ENCODE results near the gene TCHHL1. TPM values are rescaled to one million over a fixed set of nuclear protein-coding genes. Genes with fewer than 3 reads are reported as not detected.
A peak's percentile ranks its signal among the peaks of the same experiment; 100 is the strongest.

Gene TCHHL1
- total and polyA plus RNA-seq, 10 of the 15 experiments (the other 5 are each of a cell fraction or from before 2014, with no cell fraction given), result not detected

DNA sequence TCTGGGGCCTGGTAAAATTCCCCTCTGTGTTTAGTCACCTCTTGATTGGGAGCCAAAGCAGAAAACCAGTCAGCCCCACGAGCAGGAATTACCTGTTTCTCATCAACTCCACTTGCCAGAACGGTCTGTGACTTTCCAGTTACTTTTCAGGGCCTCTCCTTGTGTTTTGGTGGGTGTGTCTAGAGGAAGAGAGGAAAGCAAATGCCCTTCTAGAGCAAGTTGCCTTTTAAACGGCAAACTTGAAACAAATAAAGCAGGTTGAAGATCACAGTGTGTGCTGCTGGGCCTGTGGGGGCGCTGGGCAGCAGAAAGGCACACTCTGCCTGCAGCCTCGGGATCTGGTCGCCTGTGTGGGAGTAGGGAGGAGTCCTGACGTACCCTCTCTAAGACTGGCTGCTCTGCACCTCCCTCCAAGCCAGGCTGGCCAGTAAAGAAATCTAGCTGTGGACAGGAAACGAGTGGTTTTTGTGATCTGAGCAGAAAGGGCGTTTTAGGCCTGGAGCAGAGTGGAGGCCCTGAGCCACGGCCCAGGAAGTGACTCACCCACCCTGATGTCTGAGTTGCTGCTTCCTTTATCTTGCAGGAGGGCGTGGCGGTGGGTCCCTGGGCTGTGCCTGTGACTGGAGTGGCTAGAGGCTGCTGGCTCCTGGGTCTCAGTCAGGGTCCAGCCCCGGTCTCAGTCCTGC, 41.0 kb downstream of the TCHHL1 start:
- ChIA-PET POLR2A (no interaction called here), RAD21 (ENCODE audit: unreplicated experiment) (interaction anchor here (1.6 kb wide), 1 partner anchor 411 kb away, joined by 7 read pairs; no protein-coding TSS in a partner anchor), CTCF (interaction anchor here (0.7 to 10.5 kb wide), 5 partner anchors 12 to 411 kb away, joined by 3 to 106 read pairs (median 40); partner anchors contain the start of gene S100A11), SMC1A (ENCODE audit: uncharacterized antibody, unreplicated experiment) (interaction anchor here (0.9 to 3.4 kb wide), 3 partner anchors 118 to 411 kb away, joined by 3 to 13 read pairs (median 3); no protein-coding TSS in a partner anchor)
- peak overlapping the region; percentile 36 for H3K9ac ChIP-seq (ENCODE audit: control insufficient read depth, insufficient read depth, low read length)
- peak overlapping the region; percentile 80 for H3K27ac ChIP-seq (ENCODE audit: control insufficient read depth, insufficient read depth)
- FAIRE-seq (peak; percentile 100), DNase-seq (ENCODE audit: low read depth, low spot score) (peak; percentile 96), ATAC-seq (peak; percentile 97)
- H2AFZ ChIP-seq (ENCODE audit: control insufficient read depth, low read depth, low read length), result peak overlapping the region; percentile 80
- H3K9me3 ChIP-seq (replicated peaks; ENCODE audit: control insufficient read depth, insufficient read depth, low read length), result no peaks in the 10 kb centered on the region; the same call in 2 of the 3 replicates
- H3K4me3 ChIP-seq, result peak overlapping the region; percentile 20; the same call in 1 of the 2 replicates
- in situ Hi-C loops (cut with MboI) (no loop called here), intact Hi-C loops (cut with micrococcal nuclease; ENCODE audit: unreplicated experiment) (no loop called here)
- peak overlapping the region; percentile 61 for H3K4me2 ChIP-seq (ENCODE audit: control insufficient read depth, insufficient read depth)
- H4K20me1 ChIP-seq (ENCODE audit: control insufficient read depth, insufficient read depth), result no peaks in the 10 kb centered on the region
- peaks cover 15% of the 10 kb centered on the region for H3K4me1 ChIP-seq (ENCODE audit: control insufficient read depth, insufficient read depth, low read length)
- 4% methylated on average over 13 of the region's 13 CpGs for WGBS (ENCODE audit: insufficient coverage, insufficient replicate concordance, low lambda C conversion rate, missing lambda C conversion rate)
- BruUV-seq (replicated peaks), result no TSS peak
- H3K27me3 ChIP-seq (replicated peaks in 1 of 2; ENCODE audit: control insufficient read depth in 2 of 2, insufficient read depth in 2 of 2, low read length in 1 of 2), result 0 out of 4 replicates have a peak, but pooled peaks cover 0 to 3% of the 10 kb centered on the region in 2 experiments
- H3K36me3 ChIP-seq (ENCODE audit: control insufficient read depth in 2 of 2, insufficient read depth in 2 of 2, low read length in 1 of 2), result no peaks in the 10 kb centered on the region
- no peaks in the 10 kb centered on the region for H3K79me2 ChIP-seq (ENCODE audit: control insufficient read depth, insufficient read depth, low read length)
- TF ChIP-seq IKZF2 (IDR thresholded peaks at IDR 0.05) (peak in 1 of 2 experiments; percentile 36; a peak in 3 of 4 replicates), NR2C2 (IDR thresholded peaks at IDR 0.05; ENCODE audit: borderline replicate concordance, control insufficient read depth, insufficient read length, low read depth) (no peak), RELB (IDR thresholded peaks at IDR 0.05; ENCODE audit: low read depth) (no peak), FOXM1 (IDR thresholded peaks at IDR 0.05; ENCODE audit: low read depth, low read length) (no peak), ESRRA (IDR thresholded peaks at IDR 0.05; ENCODE audit: low read length) (no peak), NRF1 (conservative IDR thresholded peaks at IDR 0.05; ENCODE audit: low read depth, low read length) (no peak), MEF2A (IDR thresholded peaks at IDR 0.05; ENCODE audit: insufficient read depth, low read depth, low read length) (no peak), ZNF622 (IDR thresholded peaks at IDR 0.05) (no peak), GATAD2B (conservative IDR thresholded peaks at IDR 0.05; ENCODE audit: low read depth) (no peak), JUNB (IDR thresholded peaks at IDR 0.05) (peak; percentile 21; the same call in 1 of the 2 replicates), HDAC6 (IDR thresholded peaks at IDR 0.05; ENCODE audit: unreplicated experiment) (no peak)
- TF ChIP-seq, protein P1, sequence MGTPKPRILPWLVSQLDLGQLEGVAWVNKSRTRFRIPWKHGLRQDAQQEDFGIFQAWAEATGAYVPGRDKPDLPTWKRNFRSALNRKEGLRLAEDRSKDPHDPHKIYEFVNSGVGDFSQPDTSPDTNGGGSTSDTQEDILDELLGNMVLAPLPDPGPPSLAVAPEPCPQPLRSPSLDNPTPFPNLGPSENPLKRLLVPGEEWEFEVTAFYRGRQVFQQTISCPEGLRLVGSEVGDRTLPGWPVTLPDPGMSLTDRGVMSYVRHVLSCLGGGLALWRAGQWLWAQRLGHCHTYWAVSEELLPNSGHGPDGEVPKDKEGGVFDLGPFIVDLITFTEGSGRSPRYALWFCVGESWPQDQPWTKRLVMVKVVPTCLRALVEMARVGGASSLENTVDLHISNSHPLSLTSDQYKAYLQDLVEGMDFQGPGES (IDR thresholded peaks at IDR 0.05), result no peak
- TF ChIP-seq, protein P2, sequence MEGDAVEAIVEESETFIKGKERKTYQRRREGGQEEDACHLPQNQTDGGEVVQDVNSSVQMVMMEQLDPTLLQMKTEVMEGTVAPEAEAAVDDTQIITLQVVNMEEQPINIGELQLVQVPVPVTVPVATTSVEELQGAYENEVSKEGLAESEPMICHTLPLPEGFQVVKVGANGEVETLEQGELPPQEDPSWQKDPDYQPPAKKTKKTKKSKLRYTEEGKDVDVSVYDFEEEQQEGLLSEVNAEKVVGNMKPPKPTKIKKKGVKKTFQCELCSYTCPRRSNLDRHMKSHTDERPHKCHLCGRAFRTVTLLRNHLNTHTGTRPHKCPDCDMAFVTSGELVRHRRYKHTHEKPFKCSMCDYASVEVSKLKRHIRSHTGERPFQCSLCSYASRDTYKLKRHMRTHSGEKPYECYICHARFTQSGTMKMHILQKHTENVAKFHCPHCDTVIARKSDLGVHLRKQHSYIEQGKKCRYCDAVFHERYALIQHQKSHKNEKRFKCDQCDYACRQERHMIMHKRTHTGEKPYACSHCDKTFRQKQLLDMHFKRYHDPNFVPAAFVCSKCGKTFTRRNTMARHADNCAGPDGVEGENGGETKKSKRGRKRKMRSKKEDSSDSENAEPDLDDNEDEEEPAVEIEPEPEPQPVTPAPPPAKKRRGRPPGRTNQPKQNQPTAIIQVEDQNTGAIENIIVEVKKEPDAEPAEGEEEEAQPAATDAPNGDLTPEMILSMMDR (IDR thresholded peaks at IDR 0.05 in 2 of 3, conservative IDR thresholded peaks at IDR 0.05 in 1 of 3; ENCODE audit: control insufficient read depth in 2 of 3, extremely low read depth in 1 of 3, insufficient read depth in 1 of 3, low read depth in 3 of 3, low read length in 3 of 3), result peak; percentile 51 to 65 (median 65)
- TF ChIP-seq, protein P3, sequence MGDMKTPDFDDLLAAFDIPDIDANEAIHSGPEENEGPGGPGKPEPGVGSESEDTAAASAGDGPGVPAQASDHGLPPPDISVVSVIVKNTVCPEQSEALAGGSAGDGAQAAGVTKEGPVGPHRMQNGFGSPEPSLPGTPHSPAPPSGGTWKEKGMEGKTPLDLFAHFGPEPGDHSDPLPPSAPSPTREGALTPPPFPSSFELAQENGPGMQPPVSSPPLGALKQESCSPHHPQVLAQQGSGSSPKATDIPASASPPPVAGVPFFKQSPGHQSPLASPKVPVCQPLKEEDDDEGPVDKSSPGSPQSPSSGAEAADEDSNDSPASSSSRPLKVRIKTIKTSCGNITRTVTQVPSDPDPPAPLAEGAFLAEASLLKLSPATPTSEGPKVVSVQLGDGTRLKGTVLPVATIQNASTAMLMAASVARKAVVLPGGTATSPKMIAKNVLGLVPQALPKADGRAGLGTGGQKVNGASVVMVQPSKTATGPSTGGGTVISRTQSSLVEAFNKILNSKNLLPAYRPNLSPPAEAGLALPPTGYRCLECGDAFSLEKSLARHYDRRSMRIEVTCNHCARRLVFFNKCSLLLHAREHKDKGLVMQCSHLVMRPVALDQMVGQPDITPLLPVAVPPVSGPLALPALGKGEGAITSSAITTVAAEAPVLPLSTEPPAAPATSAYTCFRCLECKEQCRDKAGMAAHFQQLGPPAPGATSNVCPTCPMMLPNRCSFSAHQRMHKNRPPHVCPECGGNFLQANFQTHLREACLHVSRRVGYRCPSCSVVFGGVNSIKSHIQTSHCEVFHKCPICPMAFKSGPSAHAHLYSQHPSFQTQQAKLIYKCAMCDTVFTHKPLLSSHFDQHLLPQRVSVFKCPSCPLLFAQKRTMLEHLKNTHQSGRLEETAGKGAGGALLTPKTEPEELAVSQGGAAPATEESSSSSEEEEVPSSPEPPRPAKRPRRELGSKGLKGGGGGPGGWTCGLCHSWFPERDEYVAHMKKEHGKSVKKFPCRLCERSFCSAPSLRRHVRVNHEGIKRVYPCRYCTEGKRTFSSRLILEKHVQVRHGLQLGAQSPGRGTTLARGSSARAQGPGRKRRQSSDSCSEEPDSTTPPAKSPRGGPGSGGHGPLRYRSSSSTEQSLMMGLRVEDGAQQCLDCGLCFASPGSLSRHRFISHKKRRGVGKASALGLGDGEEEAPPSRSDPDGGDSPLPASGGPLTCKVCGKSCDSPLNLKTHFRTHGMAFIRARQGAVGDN (IDR thresholded peaks at IDR 0.05), result no peak; the same call in none of the 2 replicates
